Effector CD8-positive, alpha-beta T cell (primary cell): ENCODE data around the gene AURKA.
"Not testable (repeated sequence)": the region's sequence is repeated elsewhere in the genome, so short reads cannot be mapped to it uniquely, and the experiment has no call there.

Source experiments
- DNase-seq: peaks from one replicate; lab custom pipeline; 2025; lab: John Stamatoyannopoulos, UW

AURKA gene

DNA sequence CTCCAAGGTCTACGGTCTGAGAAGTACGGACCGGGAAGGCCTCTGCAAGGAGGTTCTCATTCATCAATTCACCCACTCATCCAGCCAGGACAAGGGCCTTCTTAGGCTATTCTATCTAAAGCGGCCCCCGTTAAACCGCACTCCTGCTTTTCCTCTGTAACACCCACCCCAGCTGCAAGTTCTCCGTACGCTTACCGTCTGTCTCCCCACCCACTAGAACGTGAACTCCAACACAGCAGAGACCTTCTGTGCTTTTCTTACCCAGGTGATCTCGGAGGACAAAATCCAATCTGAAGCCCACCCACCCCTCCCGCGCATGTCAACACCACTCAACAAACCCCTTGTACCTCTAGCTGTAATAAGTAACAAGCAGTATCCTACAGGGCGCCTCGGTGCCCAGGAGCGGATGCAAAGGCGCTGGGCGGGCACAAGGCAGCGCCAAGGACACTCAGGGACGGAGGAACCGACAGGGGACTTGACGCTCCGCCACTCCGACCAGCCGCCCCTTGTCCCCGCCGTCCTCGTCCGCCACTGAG, 351 bp downstream of the AURKA start:
- no peak for DNase-seq

DNA sequence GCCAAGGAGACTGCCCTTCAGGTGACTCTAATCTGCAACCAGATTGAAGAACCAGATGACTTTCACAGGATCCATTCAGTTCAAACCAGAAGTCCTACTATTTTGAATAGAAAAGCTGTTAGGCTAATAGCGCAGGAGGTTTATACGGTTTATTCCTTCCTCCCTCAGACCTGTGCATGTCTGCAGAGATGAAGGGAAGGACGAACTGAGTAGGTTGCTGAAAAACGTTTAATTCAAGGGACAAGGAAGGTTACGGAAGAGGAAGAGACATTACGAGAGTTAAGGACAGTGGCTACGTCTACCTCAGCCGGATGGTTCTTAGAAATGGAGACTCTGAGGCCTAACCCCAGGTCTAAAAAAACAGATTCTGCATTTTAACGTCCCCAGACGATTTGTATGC, 978 bp downstream of the AURKA start:
- no peak for DNase-seq

DNA sequence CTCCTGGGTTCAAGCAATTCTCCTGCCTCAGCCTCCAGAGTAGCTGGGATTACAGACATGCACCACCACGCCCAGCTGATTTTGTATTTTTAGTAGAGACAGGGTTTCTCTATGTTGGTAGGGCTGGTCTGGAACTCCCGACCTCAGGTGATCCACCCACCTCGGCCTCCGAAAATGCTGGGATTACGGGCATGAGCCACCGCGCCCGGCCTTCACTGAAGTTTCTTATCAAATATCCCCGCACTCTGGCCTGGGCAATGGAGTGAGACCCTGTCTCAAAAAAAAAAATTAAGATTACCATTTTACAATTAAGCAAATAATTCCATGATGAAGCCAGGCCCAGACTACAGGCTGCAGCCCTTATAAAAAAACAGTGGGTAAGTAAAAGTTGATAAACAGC, 1.6 kb downstream of the AURKA start:
- not testable (repeated sequence) for DNase-seq

DNA sequence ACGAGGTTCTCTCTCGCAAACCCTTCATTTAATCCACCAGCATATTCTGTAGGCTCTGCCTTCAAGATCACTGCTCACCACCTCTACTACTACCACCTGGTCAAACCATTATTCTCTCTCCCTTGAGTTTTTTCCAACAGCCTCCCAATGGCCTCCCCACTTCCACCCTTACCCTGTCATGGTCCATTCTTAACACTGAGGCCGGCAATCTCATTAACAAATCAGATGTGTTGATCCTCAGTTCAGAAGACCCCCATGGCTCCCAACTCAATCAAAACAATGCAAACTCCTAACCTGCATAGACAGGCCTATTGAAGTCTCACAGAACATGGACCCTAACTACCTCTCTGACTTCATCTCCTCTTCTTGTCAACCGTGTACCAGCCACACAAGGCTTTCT, 2.2 kb downstream of the AURKA start:
- DNase-seq, result no peak

DNA sequence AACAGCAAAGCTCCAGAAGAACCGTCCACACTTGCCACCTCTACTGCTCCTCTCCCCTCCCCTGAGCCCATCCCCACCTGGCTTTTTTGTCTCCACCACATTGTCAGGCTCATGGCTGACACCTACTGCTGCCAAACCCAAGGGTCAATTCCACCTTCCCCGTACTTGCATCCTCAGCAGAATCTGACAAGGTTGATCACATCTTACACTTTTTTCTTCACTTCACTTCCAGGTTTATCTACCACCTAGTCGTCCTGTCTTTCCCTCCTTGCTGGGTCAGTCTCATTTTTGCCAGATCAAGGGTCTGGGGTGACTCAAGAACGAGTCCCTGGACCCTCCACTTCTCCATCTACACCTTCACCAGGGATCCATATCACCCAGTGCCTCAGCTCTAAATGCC, 3.1 kb downstream of the AURKA start:
- no peak for DNase-seq

DNA sequence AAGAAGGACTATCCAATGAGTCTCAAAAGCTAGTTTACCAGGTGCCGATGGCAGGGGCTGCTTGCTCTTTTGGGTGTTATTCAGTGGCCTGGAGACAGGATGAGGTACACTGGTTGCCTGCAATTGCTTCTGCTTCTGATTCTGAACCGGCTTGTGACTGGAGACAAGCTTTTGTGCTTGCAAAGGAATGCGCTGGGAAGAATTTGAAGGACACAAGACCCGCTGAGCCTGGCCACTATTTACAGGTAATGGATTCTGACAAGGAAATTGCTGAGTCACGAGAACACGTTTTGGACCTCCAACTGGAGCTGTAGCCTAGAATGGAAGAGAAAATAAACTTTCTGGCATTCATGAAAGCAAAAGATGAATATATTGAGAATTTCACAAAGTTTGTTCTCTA, 5.8 kb downstream of the AURKA start:
- DNase-seq, result no peak

DNA sequence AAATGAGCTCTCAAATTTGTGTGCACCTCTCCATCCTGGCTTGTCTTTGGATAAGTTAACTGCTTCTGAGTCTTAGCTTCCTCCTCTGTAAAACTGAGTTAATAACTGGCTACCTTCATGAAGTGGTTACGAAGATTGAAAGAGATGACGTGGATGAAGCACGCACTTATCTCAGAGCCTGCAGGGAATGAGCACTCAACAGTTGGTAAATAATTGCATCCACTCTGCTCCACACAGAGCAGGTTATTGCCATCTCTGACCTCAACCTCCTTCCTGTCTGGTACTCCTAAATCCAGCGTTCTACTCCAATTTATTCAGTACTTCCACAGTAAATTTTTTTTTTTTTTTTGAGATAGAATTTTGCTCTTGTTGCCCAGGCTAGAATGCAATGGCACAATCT, 6.9 kb downstream of the AURKA start:
- no peak for DNase-seq

DNA sequence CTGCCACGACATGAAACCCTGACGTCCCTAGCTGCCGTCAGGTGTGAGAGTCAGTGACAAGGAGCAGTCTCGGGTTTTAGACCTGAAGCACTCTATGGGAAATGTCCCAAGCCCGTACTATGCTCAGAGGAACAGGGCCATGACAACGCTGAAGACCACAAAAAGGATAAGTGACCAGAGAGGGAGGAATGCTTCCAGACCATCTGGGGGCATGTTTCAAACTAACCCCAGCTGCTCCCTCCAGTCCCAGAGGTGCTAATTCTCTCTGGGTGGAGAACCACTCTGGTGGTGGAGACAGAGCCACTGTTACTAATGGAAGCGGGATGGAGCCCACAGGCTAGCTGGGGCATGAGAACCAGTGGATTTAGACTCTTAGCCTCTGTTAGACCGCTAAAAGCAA, 8.7 kb downstream of the AURKA start:
- DNase-seq, result no peak

DNA sequence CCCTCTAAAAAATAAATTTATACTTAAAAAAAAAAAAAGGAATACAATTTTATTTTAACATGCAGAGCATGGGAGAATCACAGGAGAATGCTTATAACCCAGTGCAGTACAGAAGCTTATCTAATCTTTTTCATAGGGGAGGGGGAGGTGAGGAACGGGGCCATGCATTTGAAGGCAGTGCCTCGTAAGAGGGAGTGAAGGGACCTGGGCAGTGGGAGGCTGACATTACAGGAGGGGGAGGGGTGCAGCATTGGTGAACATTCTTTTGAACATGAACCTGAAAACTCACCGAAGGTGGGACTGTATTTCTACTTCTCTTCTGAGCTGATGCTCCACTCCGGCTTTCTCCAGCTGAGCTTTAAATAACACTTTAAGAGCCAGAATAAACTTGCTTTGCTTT, 9.3 kb downstream of the AURKA start:
- no peak for DNase-seq

DNA sequence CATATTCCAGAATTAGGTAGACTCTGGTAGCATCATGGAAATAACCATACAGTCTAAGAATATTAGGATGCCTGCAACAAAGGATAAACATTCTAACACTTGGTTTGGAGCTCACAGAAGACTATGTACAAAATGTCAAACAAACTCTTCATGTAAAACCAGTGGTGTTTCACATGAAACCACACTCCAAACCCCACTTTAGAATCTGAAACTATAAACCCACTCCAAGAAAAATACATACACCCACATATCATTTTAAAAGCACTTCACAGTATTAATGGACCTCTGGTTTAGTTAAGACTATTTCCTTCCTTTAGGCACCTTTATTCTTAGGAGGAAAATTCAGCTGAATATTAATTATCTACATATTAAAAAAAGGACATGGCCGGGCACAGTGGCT, 10.5 kb downstream of the AURKA start:
- no peak for DNase-seq

DNA sequence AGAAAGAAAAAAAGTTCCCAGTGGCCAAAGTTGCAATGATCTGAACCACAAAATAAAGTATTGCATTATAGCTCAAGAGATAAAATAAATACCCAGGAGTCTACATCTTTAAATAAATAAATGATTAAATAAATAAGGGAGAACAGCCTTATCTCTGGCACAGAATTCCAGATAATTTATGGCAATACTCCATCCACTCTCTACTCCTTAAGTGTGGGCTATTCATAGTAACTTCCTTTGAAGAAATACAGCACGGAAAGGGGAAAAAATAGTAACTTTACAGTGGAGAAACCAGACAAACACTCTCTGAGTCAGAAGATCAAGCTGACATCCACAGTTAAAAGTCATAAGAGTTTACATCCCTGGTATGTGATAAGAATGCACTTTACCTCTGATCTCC, 11.6 kb downstream of the AURKA start:
- no peak for DNase-seq

DNA sequence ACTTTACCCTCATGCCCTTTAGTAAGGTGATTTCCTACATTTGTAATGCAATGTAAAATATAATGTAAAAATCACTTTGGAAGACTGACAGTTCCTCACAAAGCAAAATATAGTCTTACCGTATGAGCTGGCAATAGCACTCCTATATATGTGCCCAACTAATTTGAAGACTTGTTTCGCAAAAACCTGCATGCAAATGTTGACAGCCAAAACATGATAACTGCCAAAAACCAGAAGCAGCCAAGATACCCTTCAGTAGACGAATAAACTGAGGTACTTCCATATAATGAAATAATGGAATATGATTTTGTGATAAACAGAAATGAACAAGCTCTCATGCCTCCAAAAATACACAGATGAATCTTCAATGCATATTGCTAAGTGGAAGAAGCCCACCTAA, 13.6 kb downstream of the AURKA start:
- DNase-seq, result no peak

DNA sequence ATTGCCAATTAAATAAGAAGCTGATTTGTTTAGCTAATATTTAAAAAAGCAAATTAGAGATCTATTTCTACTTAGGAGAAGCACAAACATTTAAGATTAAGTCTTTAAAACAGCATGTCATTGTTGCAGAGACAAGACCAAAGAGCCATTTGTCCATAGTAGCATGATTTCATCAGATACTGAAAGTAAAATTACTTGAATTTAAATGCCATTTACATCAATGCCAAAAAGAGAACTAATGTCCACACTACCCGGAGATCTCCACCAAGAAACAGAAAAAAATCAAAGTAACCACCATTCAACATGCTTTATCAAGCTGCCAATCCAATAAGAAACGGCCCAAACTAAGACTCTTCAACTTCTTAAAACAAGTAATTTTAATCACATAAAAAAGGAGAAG, 15.7 kb downstream of the AURKA start:
- no peak for DNase-seq

DNA sequence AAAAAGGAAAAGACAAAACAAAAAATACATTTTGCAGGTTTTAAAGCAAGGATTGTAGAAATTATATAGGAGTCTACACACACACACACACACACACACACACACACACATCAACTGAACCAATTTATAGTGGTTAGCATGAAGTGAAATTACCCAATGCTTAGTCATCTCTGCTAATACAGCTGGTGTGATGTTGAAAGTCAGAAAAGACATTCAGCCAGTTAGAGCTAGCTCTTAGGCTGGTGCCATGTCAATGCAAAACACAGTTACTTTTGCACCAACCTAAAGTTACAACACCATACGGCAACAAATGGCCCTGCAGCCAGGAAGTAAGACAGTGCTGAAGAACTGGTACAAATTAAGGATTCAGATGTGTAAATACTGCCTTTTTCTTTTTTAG, 18.1 kb downstream of the AURKA start:
- no peak for DNase-seq

DNA sequence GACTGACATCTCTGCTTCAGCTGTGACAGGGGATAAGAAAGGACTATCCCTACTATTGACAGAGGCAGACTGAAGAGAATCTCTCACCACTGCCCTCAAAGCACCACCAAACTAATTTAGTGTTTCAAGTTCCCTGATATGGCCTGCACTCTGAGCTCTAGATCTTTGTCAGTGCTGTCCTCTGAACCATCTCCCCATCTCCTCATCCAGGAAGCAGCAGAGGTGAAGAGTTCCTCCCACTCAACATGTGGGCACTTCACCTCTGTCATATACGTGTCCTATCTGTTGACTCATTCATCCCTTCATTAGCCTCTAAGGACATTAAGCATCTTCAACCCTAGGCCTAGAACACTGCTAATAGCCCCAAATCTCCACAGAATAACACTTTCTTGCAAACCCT, 19.2 kb downstream of the AURKA start:
- no peak for DNase-seq

DNA sequence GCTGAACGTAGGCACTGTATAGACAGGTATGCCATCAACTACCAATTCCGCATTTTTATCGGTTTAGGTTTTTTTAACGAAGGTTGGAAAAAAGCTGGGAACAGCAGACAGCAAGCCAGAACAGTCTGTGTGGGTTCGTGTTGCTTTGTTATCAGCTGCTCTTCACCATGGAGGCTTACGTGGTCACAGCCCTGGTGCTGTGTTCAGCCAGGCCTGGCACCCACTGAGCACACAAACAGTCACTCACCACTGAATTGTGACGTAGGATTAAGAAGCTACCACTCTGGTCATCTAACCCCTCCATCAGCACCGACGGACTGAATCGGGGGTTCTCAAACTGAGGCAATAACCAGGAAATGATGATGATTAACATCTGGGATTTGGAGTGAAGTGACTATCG, 20.0 kb downstream of the AURKA start:
- DNase-seq, result no peak

DNA sequence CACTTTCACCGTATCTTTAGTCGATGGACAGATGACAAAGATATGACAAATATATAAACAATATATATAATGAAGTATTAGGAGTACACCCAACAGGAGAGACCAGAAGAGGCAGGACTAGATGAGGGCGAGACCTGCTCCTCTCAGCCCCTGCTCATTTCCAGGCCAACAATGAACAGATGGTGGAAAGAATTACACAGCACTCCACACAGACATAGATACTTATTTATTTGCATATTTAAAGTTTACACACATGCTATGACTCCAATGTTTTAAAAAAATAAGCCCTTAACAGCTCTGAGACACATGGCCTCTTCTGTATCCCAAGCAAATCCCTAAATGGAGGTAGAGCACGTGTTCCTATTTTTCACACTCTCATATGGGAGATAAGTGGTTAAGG, 22.8 kb downstream of the AURKA start:
- DNase-seq, result no peak

DNA sequence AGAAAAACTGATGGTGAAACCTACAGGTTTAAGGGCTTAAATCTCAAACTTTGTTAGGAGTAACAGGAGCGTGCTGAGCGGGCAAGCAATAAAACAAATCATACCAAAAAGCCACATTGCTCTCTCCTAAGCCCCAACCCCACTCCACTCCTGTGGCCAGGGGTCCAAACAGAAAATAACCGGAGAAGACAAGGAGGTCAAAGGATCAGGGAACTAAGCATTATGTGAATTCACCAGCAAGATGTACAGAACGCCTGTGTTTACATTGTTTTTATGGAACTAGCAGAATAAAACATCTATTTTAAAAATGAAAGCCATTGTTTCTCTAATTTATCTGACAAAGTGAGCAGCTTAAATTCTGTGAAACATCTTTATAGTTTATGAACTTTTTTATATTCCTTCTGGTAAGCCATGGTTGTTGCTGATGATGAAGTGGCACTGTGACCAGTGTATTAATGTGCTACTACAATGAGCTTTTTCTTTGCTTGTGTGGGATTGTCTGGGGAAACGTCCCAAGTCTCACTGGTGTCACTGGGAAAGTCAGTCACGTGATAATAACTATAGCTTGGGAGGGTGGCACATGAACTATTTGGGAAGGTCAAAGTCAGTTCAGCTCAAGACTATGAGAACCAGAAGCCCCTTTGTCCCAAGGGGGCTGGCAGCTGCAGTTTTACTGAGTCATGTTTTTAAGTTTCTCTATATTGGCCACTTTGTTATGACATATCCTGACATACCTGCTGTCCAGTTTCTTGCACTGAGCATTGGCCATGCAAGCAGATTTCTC, 23.5 kb downstream of the AURKA start:
- DNase-seq, result no peak

DNA sequence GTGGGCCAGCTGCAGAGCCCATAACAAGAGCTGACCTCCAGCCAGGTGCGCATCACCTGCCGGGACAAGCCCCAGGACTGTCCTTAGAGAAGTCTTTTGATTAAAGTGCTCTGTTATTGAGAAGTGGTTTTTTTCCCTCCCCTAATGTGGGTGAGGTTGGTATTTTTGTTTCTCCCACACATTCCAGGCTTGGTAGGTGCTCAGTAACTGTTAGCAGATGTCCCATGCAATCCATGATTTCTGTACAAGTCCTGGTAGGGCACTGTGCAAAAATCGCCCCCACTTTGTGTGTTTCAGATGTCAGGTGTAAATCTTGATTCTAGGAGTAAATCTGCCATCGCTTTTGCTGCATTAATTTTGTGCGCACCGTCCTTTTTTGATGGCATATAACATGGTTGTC, 28.5 kb downstream of the AURKA start:
- no peak for DNase-seq

DNA sequence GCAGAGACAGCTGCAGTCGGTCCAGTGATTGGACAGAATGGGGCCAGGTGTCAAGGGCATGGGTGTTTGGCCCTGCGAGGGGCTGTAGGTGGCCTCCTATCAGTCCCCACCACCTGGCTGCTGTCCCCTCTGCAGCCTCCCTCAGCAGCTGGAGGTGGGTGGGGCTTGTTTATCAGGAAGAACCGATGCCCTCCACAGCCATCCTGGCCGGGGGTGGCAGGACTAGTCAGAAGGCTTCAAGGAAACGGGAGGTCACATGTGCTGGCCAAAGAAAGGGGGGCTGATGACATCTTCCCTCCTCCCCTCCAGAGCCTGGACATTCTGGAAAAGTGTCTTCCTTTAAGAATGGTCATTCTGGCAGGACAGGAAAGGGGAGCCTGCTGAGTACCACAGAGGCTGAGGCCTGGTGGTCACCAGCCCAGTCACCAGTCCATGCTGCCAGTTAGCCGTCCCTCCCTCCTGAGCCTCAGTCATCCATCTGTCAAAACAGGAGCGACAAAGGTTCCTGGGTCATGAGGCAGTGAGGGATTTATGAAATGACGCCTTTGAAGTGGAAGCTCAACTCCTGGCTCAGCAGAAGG, 29.1 kb downstream of the AURKA start:
- DNase-seq, result no peak

DNA sequence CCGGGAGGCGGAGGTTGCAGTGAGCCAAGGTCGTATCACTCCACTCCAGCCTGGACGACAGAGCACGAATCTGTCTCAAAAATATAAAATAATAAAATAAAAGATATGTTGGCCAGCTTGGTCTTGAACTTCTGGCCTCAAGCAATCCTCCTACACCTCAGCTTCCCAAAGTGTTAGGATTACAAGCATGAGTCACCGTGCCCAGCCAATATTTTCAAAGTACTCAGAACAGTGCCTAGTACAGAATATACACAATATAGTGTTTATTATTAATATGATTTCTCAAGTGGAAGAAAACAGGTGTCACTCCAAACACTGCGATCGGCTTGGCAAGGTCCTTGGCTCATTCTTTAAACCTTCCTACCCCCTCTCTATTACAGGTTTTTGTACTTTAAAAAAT, 30.1 kb downstream of the AURKA start:
- no peak for DNase-seq

DNA sequence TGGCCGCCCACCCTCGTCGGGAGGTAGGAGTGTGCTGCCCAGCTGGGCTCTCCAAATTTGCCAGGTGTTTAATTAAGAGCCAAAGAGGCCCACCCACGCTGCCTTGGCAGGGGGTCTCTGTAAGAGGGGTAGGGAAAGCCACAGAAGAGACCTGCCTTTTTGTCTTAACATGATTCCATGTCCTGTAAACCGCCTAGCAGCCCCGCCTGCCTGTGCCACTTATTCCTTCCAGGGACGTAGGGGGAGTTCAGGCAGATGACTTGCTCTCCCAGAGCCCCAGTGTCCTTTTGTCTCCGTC, 31.2 kb downstream of the AURKA start:
- DNase-seq, result no peak

DNA sequence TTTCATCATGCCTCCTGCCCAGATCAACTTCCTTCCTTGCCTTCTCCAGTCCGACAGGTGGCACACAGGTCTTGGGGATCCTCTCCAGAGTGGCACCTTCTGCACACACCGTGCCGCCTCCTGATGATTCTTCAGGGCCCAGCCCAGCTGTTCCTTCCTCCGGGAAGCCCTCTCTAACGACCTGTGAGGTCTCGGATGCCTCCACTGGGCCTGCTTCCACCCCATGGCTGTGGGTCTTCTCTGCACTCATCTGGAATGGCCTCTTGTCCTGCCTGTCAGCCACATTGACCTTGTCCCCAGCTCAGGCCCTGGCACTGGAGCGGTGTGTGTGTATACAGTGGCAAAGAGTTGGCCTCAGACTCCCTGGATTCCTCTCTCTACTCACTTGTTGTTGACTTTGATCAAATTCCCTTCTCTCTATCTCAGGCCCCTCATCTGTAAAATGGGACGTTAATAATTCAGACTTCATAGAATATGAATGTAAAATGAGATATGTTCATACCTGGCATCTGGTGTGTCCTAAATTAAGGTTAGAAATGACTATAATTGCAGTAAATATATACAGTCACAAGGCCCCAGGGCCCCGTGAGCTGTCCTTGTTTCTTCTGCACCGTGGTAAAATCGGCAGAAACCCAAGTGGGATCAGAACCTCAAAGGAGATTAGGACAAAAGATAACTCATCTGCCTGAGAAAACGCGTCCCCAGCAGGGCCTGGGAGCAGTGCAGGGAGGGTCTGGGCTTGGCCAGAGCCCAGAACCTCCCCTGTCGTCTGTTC, 31.7 kb downstream of the AURKA start:
- DNase-seq, result no peak
